Glomerular endothelial cell (primary cell): Measurements from ENCODE around the gene EPHA3. TPM values are rescaled to one million over a fixed set of nuclear protein-coding genes. Genes with fewer than 3 reads are reported as not detected.

Experiments used
- DNase-seq: peaks from one replicate; pipeline ENCODE4 v3.0.0-alpha.2; 2011; ENCODE audit warnings: low read depth, low spot score; ENCODE audit errors: extremely low read depth
- total RNA-seq: library from RNA; depleted of rRNA; stranded (reverse); fragments of >200 nt; gene quantifications from 2 replicates; pipeline ENCODE4 v1.2.3, GENCODE V29; 2015

EPHA3 gene
- total RNA-seq, 1 donor from 2014 or later: 1.1 TPM

GRCh38 chr3:89278302-89279025 is 171.0 kb downstream of the EPHA3 start:
- DNase-seq: no peak

DNA sequence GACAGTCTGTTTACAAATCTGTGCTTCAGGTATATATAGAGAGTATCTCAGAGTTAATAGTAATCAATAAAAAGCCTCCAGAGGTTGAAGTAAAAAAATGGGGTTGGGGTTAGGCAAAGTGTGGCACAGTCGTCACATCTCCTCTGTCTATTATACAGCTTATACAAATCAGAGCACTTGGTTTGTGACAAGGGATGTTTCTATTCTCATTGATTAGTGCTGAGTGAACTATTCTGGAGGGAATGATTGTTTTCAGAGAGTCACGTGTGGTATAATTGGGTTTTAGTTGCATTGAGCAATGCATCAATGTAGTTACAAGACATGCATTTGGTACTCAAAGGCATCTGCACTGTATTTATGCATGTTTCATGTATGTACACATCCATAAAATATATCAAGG is 172.9 kb downstream of the EPHA3 start:
- no peak for DNase-seq

GRCh38 chr3:89280822-89281365 is 173.5 kb downstream of the EPHA3 start:
- no peak for DNase-seq

DNA sequence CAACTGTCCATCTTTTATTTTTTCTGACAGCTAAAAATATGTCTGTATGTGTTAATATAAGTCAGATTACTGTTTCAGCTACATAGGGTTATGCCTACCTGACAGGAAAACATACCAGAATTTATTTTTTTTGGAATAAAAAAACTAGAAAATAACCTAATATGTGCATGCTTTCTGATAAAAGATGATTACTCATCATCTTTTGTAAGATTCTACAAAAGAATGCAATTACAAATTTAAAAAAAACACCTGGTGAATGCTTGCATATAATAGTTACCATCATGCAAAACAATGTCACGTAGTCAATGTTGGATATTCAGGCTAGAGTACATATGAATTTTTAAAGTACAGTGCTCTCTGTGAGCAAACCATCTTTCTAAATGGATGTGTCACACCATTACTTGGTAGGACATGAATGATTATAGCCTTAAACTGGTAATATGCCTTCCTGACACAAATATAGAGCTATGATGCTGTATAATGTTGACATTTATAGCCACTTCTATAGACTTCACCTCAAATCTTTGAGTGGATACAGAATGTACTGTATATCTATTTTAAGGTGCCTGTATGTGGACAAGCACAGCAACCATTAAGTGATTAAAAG is 180.6 kb downstream of the EPHA3 start:
- no peak for DNase-seq

DNA sequence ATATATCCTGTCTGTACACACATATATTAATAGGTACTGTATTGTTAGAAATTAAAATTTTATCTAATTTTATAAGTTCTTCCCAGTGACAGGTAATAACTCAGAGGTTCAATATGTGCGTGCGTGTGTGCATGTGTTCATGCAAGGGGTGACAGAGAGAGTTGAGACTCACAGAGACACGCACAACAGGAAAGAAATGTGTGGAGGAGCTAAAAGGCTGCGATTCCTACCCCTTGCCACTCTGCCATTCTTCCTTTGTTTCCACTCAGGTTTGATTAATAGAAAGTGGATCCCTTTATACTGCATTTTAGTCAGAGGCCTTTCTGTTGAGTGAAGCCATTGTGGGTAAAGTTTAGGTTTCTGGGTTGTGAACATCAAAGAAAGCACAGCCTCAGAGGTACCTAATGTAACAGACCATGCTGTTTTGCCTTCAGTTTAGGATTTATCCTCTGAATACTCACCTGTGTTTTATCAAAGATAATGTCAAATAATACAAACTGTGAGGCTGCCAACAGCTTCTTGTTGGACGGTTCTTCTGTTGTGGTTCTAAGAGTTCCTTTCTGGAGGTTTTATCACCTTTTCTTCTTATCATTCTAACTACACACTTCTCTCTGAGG is 182.3 kb downstream of the EPHA3 start:
- no peak for DNase-seq

- DNase-seq: no peak
These were observed 189.8 kb downstream of the EPHA3 start for GRCh38 chr3:89297199-89297598.

DNA sequence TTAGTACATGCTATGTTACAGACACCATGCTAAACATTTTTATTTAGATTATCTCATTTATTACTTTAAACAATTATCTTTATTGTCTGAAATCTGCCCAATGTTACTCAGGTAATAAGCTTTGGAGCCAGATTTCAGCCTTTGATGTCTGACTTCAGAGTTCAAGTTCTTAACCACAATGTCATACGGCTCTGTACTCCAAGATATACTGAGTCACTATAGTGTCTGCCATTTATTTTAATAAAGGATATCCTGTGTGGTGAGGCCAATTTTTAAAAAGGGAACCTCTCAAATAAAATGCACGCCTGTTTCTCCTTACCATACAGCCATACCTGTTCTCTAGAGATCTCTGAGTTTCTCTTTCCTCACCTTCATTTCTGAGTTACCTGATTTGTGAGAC is 193.1 kb downstream of the EPHA3 start:
- no peak for DNase-seq

GRCh38 chr3:89300981-89301380 is 193.6 kb downstream of the EPHA3 start:
- DNase-seq: no peak

DNA sequence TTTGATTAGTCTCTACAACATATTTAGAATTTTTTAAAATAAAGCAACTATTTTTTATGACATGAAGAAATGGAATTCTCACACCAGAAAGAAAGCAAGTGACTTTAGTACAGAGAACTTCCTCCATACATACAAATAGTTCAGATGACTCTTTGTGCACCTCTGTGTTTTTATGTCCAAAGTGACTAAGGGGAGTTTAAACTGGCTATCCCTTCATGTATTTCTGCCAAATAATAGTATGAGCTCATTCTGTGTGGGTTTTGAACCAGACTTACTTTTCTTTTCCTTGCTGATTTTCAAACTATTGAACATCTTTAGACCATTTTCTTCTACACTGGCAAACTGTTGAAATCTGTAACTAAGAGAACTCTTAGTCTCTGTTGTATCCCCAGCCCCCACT is 196.3 kb downstream of the EPHA3 start:
- no peak for DNase-seq

DNA sequence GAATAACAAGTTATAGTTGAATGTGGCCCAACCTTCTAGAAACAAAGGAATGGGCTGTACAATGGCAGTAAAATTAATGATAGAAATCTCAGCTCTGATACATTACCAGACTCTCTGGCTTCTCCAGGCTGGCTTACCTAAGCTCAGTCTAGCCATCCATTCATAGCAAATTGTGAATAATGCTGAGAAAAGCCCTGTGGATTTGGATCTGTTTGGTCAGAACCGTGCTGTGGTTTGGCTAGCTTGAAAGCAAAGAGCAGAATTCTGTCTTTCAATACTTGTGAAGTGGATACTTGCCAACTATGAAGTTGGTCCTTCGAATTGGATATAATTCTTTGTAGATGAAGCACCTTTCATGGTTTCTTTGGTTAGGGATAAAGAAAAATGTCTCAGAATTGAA is 199.1 kb downstream of the EPHA3 start:
- DNase-seq: no peak

- DNase-seq: no peak
These were observed 204.2 kb downstream of the EPHA3 start for GRCh38 chr3:89311581-89311980.

DNA sequence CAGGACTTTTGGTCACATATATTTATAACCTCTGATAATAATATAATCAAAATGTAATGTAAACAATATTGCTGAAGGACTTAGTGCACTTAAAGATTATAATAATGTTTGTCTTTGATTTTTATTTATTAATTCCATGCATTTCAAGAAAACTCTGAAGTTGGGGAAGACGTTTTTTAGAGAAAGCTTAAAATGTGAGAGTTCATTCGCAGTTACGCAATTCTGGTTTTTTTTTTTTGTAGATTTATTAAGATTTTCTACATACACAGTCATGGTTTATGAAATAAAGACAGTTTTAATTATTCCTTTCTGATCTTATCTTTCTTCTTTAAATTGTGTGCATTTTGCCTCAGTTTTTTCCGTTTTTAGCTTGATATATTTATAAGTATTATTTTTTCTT is 204.7 kb downstream of the EPHA3 start:
- DNase-seq: no peak

GRCh38 chr3:89314454-89315098 is 207.2 kb downstream of the EPHA3 start:
- DNase-seq: no peak

DNA sequence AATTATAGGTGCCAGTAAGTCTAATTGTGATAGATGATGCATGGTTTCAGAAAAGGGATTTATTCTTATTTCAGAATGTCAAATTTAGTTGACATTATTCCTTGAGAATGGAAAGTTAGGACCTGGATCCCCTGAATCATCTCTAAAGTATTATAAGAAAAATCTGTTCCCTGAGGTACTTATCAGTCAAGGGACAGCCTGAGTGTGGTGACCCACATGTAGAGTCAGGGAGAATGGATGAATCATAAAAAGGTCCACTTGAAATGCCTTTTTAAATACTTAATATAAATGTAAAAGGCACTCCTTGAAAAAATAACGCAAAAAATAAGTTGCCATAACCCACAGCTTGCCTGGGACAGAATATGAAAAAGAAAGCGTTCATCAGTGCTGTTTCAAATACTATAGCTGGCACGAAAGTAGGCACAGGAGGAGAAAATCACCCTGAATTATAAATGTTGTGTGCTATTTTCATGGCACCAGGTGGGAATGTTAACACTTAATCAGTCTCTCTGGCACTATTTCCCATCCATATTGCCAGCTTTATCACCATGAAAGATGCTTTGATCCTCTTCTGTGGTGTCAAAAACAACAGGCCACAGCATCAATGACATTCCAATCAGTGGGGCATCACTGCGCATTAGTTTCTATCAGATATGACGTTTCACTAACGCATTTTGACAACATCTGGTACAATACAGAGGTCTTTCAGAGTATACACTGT is 208.5 kb downstream of the EPHA3 start:
- DNase-seq: no peak

- no peak for DNase-seq
These were observed 212.8 kb downstream of the EPHA3 start for GRCh38 chr3:89320186-89320585.

DNA sequence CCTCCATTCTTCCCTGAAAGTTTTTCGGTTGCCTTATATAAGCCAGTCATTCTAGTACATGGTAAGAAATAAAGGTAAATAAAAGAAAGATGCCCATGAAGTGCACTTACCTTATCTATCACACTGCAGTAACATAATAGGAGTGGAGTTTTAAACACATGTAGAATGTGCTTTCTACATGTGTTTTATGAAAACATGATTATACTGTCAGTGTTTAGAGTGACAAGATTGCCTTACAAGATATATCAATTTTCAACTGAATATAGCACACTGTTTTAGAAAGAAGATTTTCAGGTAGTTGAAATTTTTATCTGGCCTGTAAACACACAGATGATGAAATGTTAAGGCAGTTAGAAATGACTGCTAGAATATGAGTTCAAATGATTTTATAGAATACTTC is 219.6 kb downstream of the EPHA3 start:
- DNase-seq: no peak

GRCh38 chr3:89332386-89332785 is 225.0 kb downstream of the EPHA3 start:
- DNase-seq: no peak

- no peak for DNase-seq
These were observed 225.4 kb downstream of the EPHA3 start for GRCh38 chr3:89332793-89333192.

DNA sequence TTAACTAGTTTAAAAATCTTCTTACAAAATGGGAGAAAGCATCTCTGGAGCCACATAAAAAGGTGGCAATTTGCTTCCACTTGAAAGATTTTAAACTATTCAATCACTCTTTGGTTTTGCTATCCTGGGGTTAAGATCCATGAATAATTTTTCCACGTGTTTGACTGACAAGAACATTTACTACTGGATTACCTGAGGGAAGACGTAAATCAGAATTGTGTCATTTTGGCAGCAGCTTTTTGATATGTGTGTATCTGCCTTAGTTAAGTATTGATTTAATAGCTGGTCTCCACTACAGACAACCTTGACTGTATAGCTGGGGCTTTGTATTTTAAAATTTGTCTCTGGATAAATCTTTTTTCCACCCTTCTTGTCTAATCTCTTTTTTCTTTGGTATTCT is 228.3 kb downstream of the EPHA3 start:
- no peak for DNase-seq

GRCh38 chr3:89340408-89340807 is 233.0 kb downstream of the EPHA3 start:
- DNase-seq: no peak

GRCh38 chr3:89344076-89344475 is 236.7 kb downstream of the EPHA3 start:
- DNase-seq: no peak
